K562 (cell line): ENCODE data around the gene CCDC116. TPM values are rescaled to one million over a fixed set of nuclear protein-coding genes. Genes with fewer than 3 reads are reported as not detected.
A peak's percentile ranks its signal among the peaks of the same experiment; 100 is the strongest.

Experiments used
- CSDE1 ChIP-seq, 2 experiments: fragments of 450-650 bp; IDR thresholded peaks; 2 replicates each; pipeline ENCODE4 v1.6.1; 2016; ENCODE audit warnings: mild to moderate bottlenecking in 1 of 2
- FOXA3 ChIP-seq, 2 experiments: fragments of 450-650 bp in 1 of 2; sonication (generic) in 1 of 2; formaldehyde crosslinking; IDR thresholded peaks in 1 of 2; conservative IDR thresholded peaks in 1 of 2; 2 replicates each; pipeline versions ENCODE4 v1.4.0 to v1.8.0; 2020 to 2022; ENCODE audit warnings: mild to moderate bottlenecking in 2 of 2, missing genetic modification reagents in 1 of 2
- FOXP1 ChIP-seq: sonication (generic); formaldehyde crosslinking; IDR thresholded peaks from 2 replicates; pipeline ENCODE4 v1.8.0; 2022; ENCODE audit warnings: mild to moderate bottlenecking, missing genetic modification reagents
- POLR2B ChIP-seq: fragments of 450-650 bp; IDR thresholded peaks from 2 replicates; pipeline ENCODE4 v1.6.1; 2018; ENCODE audit warnings: low read depth; ENCODE audit not compliant: partially characterized antibody
- POLR3A ChIP-seq: IDR thresholded peaks from 2 replicates; pipeline ENCODE4 v1.6.1; 2011; ENCODE audit warnings: borderline replicate concordance, mild to moderate bottlenecking, moderate library complexity; ENCODE audit not compliant: insufficient read length, insufficient read depth; ENCODE audit errors: extremely low read depth
- RBM25 ChIP-seq: fragments of 200-400 bp; formaldehyde crosslinking; IDR thresholded peaks from 2 replicates; pipeline ENCODE4 v1.6.1; 2018; ENCODE audit warnings: low read length, low read depth, moderate library complexity; ENCODE audit not compliant: severe bottlenecking
- TEAD4 ChIP-seq, 2 experiments: sonication (generic) in 1 of 2; formaldehyde crosslinking in 1 of 2; IDR thresholded peaks; 2 replicates each; pipeline versions ENCODE4 v1.6.1 to v1.8.0; 2012 to 2022; ENCODE audit warnings: borderline replicate concordance in 1 of 2, inconsistent platforms in 1 of 2, low read length in 1 of 2, mild to moderate bottlenecking in 1 of 2, missing genetic modification reagents in 1 of 2
- ZNF23 ChIP-seq: fragments of 250-450 bp; sonication (Bioruptor Pico); IDR thresholded peaks from 2 replicates; pipeline ENCODE4 v1.4.0; 2020; ENCODE audit warnings: mild to moderate bottlenecking
- ZNF668 ChIP-seq: fragments of 250-450 bp; sonication (Bioruptor Pico); IDR thresholded peaks from 2 replicates; pipeline ENCODE4 v1.8.0; 2022; ENCODE audit warnings: mild to moderate bottlenecking, inconsistent platforms
- ZNF76 ChIP-seq: fragments of 250-450 bp; sonication (Bioruptor Pico); IDR thresholded peaks from 2 replicates; pipeline ENCODE4 v1.4.0; 2020; ENCODE audit warnings: mild to moderate bottlenecking, moderate library complexity, borderline replicate concordance
- polyA plus RNA-seq, 8 experiments: library from polyadenylated mRNA; depleted of rRNA in 4 of 8; stranded (reverse) in 5 of 8; unstranded in 3 of 8; fragments of >200 nt; fragmentation: Nextera tagmentation in 2 of 8; fragmentation: Illumina TruSeq in 1 of 8; extraction: Ambion mirVana in 2 of 8; extraction: Trizol in 1 of 8; gene quantifications; 2 replicates each; pipeline versions ENCODE4 v1.2.1 to v1.2.3, GENCODE V29; 2011 to 2014; ENCODE audit warnings: inconsistent platforms in 1 of 8, missing spikeins in 1 of 8
- total RNA-seq, 7 experiments: library from RNA; depleted of rRNA in 6 of 7; stranded (reverse); fragments of >200 nt in 6 of 7; fragmentation: Illumina TruSeq in 2 of 7; extraction: Trizol in 2 of 7; gene quantifications; 2 replicates each; pipeline versions ENCODE4 v1.2.1 to v1.2.3, GENCODE V29; 2011 to 2021; ENCODE audit warnings: low replicate concordance in 1 of 7
- TF ChIP-seq, protein P1 (sequence below): fragments of 250-450 bp; sonication (Bioruptor Pico); IDR thresholded peaks from 2 replicates; pipeline ENCODE4 v1.5.1; 2021; ENCODE audit warnings: mild to moderate bottlenecking
- TF ChIP-seq, protein P2 (sequence below): fragments of 250-450 bp; sonication (Bioruptor Pico); IDR thresholded peaks from 2 replicates; pipeline ENCODE4 v1.4.0; 2020; ENCODE audit warnings: mild to moderate bottlenecking, moderate library complexity, borderline replicate concordance
- TF ChIP-seq, protein P3 (sequence below): sonication (generic); formaldehyde crosslinking; IDR thresholded peaks from 2 replicates; pipeline ENCODE4 v1.8.1; 2023; ENCODE audit warnings: mild to moderate bottlenecking, missing genetic modification reagents

The CCDC116 gene
- total and polyA plus RNA-seq, 9 of the 15 experiments (the other 6 are each of a cell fraction or from before 2014, with no cell fraction given) = 1.6 to 11.3 (median 4.7) TPM

DNA sequence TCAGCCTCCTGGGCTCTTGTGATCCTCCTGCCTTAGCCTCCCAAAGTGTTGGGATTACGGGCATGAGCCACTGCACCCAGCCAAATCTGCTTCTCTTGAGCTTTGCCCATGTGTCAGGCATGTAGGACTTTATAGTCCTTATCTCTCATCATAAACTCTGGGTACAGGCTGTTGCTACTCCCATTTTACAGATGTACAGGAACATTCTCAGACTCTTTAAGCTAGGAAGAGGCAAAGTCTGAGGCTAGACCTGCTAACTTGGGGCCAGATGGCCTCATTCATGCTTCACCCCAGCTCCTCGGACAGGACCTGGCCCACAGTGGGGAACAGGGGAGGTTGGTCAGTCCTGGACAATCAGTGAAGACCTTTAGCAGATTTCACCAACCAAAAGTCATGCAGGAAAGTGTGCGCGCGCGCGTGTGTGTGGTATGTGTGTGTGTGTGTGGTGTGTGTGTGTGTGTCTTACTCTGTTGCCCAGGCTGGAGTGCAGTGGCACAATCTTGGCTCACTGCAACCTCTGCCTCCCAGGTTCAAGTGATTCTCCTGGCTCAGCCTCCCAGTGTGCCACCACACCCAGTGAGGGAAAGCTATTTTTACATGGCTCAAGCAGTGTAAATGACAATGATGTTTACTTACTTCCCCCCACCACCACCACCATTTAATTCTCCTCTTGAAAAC, 26.5 kb upstream of the CCDC116 start (continued):
- TF ChIP-seq CSDE1 (IDR thresholded peaks at IDR 0.05) (no peak), FOXP1 (peak; percentile 25; the same call in 1 of the 2 replicates), POLR3A (no peak), RBM25 (peak; percentile 61), ZNF23 (CRISPR knock-in tag) (no peak), ZNF76 (CRISPR knock-in tag) (no peak), POLR2B (no peak), FOXA3 (CRISPR knock-in tag; conservative IDR thresholded peaks at IDR 0.05 in 1 of 2, IDR thresholded peaks at IDR 0.05 in 1 of 2) (peak in 1 of 2 experiments; percentile 68; a peak in 1 of 4 replicates), ZNF668 (CRISPR knock-in tag) (no peak), TEAD4 (IDR thresholded peaks at IDR 0.05; ENCODE audit: low read length) (no peak), TEAD4 (CRISPR knock-in tag; IDR thresholded peaks at IDR 0.05; ENCODE audit: borderline replicate concordance) (peak; percentile 96)
- TF ChIP-seq, protein P1, sequence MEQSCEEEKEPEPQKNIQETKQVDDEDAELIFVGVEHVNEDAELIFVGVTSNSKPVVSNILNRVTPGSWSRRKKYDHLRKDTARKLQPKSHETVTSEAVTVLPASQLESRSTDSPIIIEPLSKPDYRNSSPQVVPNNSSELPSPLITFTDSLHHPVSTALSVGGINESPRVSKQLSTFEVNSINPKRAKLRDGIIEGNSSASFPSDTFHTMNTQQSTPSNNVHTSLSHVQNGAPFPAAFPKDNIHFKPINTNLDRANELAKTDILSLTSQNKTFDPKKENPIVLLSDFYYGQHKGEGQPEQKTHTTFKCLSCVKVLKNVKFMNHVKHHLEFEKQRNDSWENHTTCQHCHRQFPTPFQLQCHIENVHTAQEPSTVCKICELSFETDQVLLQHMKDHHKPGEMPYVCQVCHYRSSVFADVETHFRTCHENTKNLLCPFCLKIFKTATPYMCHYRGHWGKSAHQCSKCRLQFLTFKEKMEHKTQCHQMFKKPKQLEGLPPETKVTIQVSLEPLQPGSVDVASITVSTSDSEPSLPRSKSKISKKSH (CRISPR knock-in tag) = 0 out of 2 replicates have a peak, but pooled peaks have one; percentile 53
- TF ChIP-seq, protein P2, sequence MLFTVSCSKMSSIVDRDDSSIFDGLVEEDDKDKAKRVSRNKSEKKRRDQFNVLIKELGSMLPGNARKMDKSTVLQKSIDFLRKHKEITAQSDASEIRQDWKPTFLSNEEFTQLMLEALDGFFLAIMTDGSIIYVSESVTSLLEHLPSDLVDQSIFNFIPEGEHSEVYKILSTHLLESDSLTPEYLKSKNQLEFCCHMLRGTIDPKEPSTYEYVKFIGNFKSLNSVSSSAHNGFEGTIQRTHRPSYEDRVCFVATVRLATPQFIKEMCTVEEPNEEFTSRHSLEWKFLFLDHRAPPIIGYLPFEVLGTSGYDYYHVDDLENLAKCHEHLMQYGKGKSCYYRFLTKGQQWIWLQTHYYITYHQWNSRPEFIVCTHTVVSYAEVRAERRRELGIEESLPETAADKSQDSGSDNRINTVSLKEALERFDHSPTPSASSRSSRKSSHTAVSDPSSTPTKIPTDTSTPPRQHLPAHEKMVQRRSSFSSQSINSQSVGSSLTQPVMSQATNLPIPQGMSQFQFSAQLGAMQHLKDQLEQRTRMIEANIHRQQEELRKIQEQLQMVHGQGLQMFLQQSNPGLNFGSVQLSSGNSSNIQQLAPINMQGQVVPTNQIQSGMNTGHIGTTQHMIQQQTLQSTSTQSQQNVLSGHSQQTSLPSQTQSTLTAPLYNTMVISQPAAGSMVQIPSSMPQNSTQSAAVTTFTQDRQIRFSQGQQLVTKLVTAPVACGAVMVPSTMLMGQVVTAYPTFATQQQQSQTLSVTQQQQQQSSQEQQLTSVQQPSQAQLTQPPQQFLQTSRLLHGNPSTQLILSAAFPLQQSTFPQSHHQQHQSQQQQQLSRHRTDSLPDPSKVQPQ = no peak
- TF ChIP-seq, protein P3, sequence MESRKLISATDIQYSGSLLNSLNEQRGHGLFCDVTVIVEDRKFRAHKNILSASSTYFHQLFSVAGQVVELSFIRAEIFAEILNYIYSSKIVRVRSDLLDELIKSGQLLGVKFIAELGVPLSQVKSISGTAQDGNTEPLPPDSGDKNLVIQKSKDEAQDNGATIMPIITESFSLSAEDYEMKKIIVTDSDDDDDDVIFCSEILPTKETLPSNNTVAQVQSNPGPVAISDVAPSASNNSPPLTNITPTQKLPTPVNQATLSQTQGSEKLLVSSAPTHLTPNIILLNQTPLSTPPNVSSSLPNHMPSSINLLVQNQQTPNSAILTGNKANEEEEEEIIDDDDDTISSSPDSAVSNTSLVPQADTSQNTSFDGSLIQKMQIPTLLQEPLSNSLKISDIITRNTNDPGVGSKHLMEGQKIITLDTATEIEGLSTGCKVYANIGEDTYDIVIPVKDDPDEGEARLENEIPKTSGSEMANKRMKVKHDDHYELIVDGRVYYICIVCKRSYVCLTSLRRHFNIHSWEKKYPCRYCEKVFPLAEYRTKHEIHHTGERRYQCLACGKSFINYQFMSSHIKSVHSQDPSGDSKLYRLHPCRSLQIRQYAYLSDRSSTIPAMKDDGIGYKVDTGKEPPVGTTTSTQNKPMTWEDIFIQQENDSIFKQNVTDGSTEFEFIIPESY (CRISPR knock-in tag) = peak; percentile 80
